Natural killer cell (primary cell): ENCODE results near the gene ENTR1. TPM values are rescaled to one million over a fixed set of nuclear protein-coding genes. Genes with fewer than 3 reads are reported as not detected.

ENCODE experiments used
- ATAC-seq, 3 donors: fragments of 150-1000 bp in 2 of 3; fragments of 200-7000 bp in 1 of 3; cut with Tn5 transposase; 1 replicate in 1 of 3; 2 replicates in 2 of 3; pipeline ENCODE4 v1.10.0; 2021; ENCODE audit warnings: mild to moderate bottlenecking in 2 of 3, moderate library complexity in 2 of 3
- DNase-seq, 2 donors: peaks; one replicate each; pipeline versions ENCODE4 v3.0.0 to v3.0.0-alpha.2; 2013 to 2021; ENCODE audit warnings: mixed read lengths in 1 of 2
- H3K27ac ChIP-seq: one replicate; pipeline ENCODE4 v1.5.1; 2013; ENCODE audit warnings: mild to moderate bottlenecking, low read length
- H3K27me3 ChIP-seq: one replicate; pipeline ENCODE4 v1.6.1; 2013; ENCODE audit warnings: low read length; ENCODE audit not compliant: control insufficient read depth, insufficient read depth
- H3K36me3 ChIP-seq: one replicate; pipeline ENCODE4 v1.6.1; 2013; ENCODE audit warnings: low read length; ENCODE audit not compliant: control insufficient read depth, insufficient read depth
- H3K4me1 ChIP-seq: one replicate; pipeline ENCODE4 v1.6.1; 2013; ENCODE audit warnings: low read length; ENCODE audit not compliant: control insufficient read depth, insufficient read depth
- H3K4me3 ChIP-seq: one replicate; pipeline ENCODE4 v1.5.1; 2013; ENCODE audit warnings: low read length
- H3K9me3 ChIP-seq: one replicate; pipeline ENCODE4 v1.6.1; 2013; ENCODE audit warnings: low read length; ENCODE audit not compliant: control insufficient read depth, insufficient read depth
- H3K27ac Mint-ChIP-seq, 2 donors: one replicate each; pipeline ENCODE4 v1.8.0; 2022; ENCODE audit warnings: mild to moderate bottlenecking in 2 of 2, mixed read lengths in 2 of 2, moderate library complexity in 1 of 2
- H3K27me3 Mint-ChIP-seq, 2 donors: one replicate each; pipeline ENCODE4 v1.8.0; 2022; ENCODE audit warnings: low read depth in 2 of 2, mixed read lengths in 2 of 2
- H3K36me3 Mint-ChIP-seq: one replicate; pipeline ENCODE4 v1.8.0; 2022; ENCODE audit warnings: mixed read lengths
- H3K4me1 Mint-ChIP-seq, 2 donors: one replicate each; pipeline ENCODE4 v1.8.0; 2022; ENCODE audit warnings: mixed read lengths in 2 of 2
- H3K4me3 Mint-ChIP-seq: one replicate; pipeline ENCODE4 v1.8.0; 2022; ENCODE audit warnings: mild to moderate bottlenecking, moderate library complexity, mixed read lengths
- H3K9me3 Mint-ChIP-seq, 2 donors: one replicate each; pipeline ENCODE4 v1.8.0; 2022; ENCODE audit warnings: mixed read lengths in 2 of 2
- CTCF ChIP-seq: fragments of 200-600 bp; IDR thresholded peaks from one replicate; pipeline ENCODE4 v1.8.0; 2022; ENCODE audit warnings: antibody characterized with exemption
- WGBS: methylation state at CpG from one replicate; pipeline ENCODE4 v1.1.7; 2013; ENCODE audit warnings: missing lambda C conversion rate; ENCODE audit not compliant: insufficient coverage; 5-methylcytosine and 5-hydroxymethylcytosine counted together
- intact Hi-C: fragments of 100-400 bp; cut with micrococcal nuclease; formaldehyde crosslinking; loops from one replicate; pipeline ENCODE4 v1.14.2; 2022
- total RNA-seq, 4 donors: library from RNA; stranded (reverse); fragments of 120-200 nt in 1 of 4; gene quantifications; one replicate each; pipeline versions ENCODE4 v1.2.3 to v1.2.4, GENCODE V29; 2013 to 2022

Gene ENTR1
- total RNA-seq, 3 donors from 2014 or later (not counting 1 experiment from before 2014, with no cell fraction given): 38.7 to 62.3 (median 41.6) TPM

GRCh38 chr9:136431782-136432350, 21.5 kb upstream of the ENTR1 start:
- no peak for TF ChIP-seq CTCF
- Histone ChIP-seq H3K27ac (no peak overlapping the region), H3K4me3 (no peak overlapping the region), H3K27me3 (no peaks in the 10 kb centered on the region), H3K4me1 (peaks cover 4% of the 10 kb centered on the region), H3K36me3 (peaks cover 5% of the 10 kb centered on the region), H3K9me3 (no peaks in the 10 kb centered on the region)
- no peak overlapping the region for H3K4me3 Mint-ChIP-seq
- intact Hi-C loops: no loop called here
- peaks cover 8 to 12% of the 10 kb centered on the region in 2 donors for H3K4me1 Mint-ChIP-seq
- H3K27me3 Mint-ChIP-seq: no peaks in the 10 kb centered on the region
- no peaks in the 10 kb centered on the region for H3K36me3 Mint-ChIP-seq
- H3K9me3 Mint-ChIP-seq: no peaks in the 10 kb centered on the region
- H3K27ac Mint-ChIP-seq: no peak overlapping the region
- WGBS: 98% methylated on average over 36 of the region's 36 CpGs
- ATAC-seq (no peak), DNase-seq (no peak)

- H3K9me3 ChIP-seq: no peaks in the 10 kb centered on the region
- H3K27ac ChIP-seq: no peak overlapping the region
- H3K27me3 ChIP-seq: no peaks in the 10 kb centered on the region
- H3K4me3 ChIP-seq: no peak overlapping the region
- ATAC-seq: no peak
- H3K27ac Mint-ChIP-seq: no peak overlapping the region
- peaks cover 0 to under 1% of the 10 kb centered on the region in 2 donors for H3K4me1 Mint-ChIP-seq
- no peak overlapping the region for H3K4me3 Mint-ChIP-seq
- no peak for TF ChIP-seq CTCF
- H3K4me1 ChIP-seq: no peaks in the 10 kb centered on the region
- H3K9me3 Mint-ChIP-seq: no peaks in the 10 kb centered on the region
- WGBS: 98% methylated on average over 26 of the region's 29 CpGs
- DNase-seq: no peak
- intact Hi-C loops: no loop called here
- no peaks in the 10 kb centered on the region for H3K36me3 Mint-ChIP-seq
- H3K27me3 Mint-ChIP-seq: no peaks in the 10 kb centered on the region
- H3K36me3 ChIP-seq: peaks cover 5% of the 10 kb centered on the region
These were observed 20.3 kb upstream of the ENTR1 start for GRCh38 chr9:136430588-136431234.

- H3K9me3 Mint-ChIP-seq: no peaks in the 10 kb centered on the region
- no peak for TF ChIP-seq CTCF
- no peaks in the 10 kb centered on the region for H3K27me3 ChIP-seq
- H3K4me1 Mint-ChIP-seq: no peaks in the 10 kb centered on the region
- H3K4me3 ChIP-seq: no peak overlapping the region
- no peak overlapping the region for H3K27ac ChIP-seq
- no peaks in the 10 kb centered on the region for H3K27me3 Mint-ChIP-seq
- ATAC-seq (no peak), DNase-seq (no peak)
- no peak overlapping the region for H3K27ac Mint-ChIP-seq
- H3K4me3 Mint-ChIP-seq: no peak overlapping the region
- intact Hi-C loops: no loop called here
- no peaks in the 10 kb centered on the region for H3K36me3 Mint-ChIP-seq
- no peaks in the 10 kb centered on the region for H3K4me1 ChIP-seq
- H3K9me3 ChIP-seq: no peaks in the 10 kb centered on the region
- 94% methylated on average over 32 of the region's 32 CpGs for WGBS
- H3K36me3 ChIP-seq: peaks cover 5% of the 10 kb centered on the region
These were observed 19.5 kb upstream of the ENTR1 start for GRCh38 chr9:136429683-136430491.
